WTC11 (cell line): ENCODE results near the gene KDM4E.

Experiments
- TF ChIP-seq, protein P1 (sequence below): sonication (generic); formaldehyde crosslinking; IDR thresholded peaks from 2 replicates; pipeline ENCODE4 v1.8.0; 2022; ENCODE audit warnings: mild to moderate bottlenecking, missing genetic modification reagents
- TF ChIP-seq, protein P2 (sequence below): fragments of 200-600 bp; IDR thresholded peaks from 2 replicates; pipeline ENCODE4 v1.8.0; 2022; ENCODE audit warnings: antibody characterized with exemption

DNA sequence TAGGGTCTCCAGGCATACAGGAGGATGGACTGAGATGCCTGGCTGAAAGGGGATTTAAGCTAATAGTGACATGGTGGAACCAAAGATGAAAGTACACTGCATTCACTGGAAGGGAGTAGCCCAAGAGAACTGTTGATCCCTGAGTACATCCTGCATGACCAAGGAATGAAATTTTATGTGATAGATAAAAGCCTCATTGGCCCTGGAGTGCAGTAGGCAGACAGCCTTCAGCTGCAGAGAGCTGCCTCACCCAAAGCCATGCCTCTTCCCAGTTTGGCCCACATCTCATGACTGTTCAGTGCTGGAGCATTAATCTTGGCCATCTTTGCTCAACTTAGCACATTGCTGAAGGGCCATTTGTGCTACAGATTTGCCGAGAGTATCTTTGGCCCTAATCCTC is 8.0 kb downstream of the KDM4E start:
- TF ChIP-seq, protein P1, sequence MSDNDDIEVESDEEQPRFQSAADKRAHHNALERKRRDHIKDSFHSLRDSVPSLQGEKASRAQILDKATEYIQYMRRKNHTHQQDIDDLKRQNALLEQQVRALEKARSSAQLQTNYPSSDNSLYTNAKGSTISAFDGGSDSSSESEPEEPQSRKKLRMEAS = no peak
- TF ChIP-seq, protein P2, sequence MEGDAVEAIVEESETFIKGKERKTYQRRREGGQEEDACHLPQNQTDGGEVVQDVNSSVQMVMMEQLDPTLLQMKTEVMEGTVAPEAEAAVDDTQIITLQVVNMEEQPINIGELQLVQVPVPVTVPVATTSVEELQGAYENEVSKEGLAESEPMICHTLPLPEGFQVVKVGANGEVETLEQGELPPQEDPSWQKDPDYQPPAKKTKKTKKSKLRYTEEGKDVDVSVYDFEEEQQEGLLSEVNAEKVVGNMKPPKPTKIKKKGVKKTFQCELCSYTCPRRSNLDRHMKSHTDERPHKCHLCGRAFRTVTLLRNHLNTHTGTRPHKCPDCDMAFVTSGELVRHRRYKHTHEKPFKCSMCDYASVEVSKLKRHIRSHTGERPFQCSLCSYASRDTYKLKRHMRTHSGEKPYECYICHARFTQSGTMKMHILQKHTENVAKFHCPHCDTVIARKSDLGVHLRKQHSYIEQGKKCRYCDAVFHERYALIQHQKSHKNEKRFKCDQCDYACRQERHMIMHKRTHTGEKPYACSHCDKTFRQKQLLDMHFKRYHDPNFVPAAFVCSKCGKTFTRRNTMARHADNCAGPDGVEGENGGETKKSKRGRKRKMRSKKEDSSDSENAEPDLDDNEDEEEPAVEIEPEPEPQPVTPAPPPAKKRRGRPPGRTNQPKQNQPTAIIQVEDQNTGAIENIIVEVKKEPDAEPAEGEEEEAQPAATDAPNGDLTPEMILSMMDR = no peak
